NCI-H2171 (cell line): Measurements from ENCODE around the gene MIEF1.
A peak's percentile ranks its signal among the peaks of the same experiment; 100 is the strongest.

Experiments used
- DNase-seq: peaks from one replicate; lab custom pipeline; 2025; lab: John Stamatoyannopoulos, UW

Gene MIEF1

DNA sequence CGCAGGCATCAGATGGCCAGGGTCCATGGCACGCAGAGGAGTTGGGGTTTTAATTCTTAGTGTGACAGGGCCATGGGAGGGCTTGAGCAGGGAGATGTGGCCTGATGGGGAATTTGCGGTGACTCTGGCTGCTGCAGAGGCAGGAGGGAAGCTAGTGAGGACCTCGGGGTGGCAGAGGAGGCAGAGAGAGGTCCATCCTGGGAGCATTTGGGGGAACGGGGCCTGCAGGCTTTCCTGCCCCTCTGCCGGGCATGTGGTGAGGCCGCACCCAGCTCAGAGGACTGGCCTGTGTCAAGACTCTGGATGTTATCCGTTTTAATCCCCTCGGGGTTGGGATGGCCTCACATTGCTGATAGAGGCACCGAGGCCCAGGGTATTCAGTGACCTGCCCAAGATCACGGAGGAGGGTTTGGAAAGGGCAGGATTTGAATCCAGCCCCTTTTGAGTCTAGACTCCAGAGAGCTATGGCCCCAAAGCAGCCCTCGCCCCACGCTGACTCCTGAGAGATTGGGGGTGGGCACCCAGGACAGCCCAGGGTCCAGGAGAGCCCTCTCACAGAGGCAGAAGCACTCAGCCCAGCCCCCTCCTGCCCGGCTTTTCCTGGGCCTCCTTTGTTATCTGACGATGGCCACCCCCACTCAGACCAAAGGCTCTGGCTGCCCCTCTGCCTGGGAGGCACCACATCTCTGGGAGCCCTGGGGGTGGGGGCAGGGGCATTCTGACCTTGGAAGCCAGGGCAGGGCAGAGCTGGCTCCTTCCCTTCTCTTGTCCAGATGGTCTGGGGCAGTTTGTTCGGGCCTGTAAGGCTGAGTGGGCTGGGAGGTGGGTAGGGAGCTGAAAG, 31.4 kb upstream of the MIEF1 start:
- no peak for DNase-seq

- DNase-seq: no peak
Observed at GRCh38 chr22:39471381-39472141, 30.5 kb upstream of the MIEF1 start.

DNA sequence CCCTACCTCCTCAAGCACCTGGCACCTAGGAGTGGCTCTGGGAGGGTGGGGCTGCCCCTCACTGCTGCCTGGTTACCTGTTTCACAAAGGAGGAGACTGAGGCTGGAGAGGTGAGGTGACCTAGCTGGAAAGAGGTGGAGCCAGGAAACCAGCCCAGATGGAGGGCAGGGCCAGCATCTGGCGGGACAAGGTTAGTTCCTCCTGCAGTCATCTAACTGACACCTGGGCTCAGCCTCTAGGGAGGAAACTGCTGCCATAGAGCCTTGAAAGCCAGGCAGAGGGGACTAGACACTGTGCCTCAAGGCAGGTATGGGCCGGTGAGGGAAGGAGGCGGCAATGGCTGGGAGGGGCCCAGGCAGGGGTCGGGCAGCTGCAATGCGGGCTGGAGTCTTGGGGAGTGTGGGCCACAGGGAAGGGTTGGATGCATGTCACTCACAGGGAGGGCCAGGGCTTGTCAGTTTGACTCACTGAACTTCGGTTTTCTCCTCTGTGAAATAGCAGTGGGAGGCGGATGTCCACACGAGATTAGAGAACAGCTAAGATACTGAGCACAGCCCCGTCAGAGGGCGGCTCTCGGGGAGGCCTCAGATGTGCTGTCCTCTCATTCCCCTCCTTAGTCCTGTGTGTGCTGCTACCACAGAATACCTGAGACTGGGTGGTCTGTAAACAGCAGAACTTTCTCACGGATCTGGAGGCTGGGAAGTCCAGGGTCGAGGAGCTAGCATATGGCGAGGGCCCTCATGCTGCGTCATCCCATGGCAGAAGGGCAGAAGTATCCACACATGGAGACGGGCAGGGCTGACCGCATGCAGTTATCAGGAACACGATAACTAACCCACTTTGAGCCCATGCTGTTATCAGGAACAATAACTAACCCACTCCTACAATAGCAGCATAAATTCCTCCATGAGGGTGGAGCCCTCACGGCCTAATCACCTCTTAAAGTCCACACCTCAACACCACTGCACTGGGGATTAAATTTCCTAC, 29.2 kb upstream of the MIEF1 start:
- DNase-seq: peak; percentile 74

GRCh38 chr22:39473851-39474250, 28.2 kb upstream of the MIEF1 start:
- no peak for DNase-seq

DNA sequence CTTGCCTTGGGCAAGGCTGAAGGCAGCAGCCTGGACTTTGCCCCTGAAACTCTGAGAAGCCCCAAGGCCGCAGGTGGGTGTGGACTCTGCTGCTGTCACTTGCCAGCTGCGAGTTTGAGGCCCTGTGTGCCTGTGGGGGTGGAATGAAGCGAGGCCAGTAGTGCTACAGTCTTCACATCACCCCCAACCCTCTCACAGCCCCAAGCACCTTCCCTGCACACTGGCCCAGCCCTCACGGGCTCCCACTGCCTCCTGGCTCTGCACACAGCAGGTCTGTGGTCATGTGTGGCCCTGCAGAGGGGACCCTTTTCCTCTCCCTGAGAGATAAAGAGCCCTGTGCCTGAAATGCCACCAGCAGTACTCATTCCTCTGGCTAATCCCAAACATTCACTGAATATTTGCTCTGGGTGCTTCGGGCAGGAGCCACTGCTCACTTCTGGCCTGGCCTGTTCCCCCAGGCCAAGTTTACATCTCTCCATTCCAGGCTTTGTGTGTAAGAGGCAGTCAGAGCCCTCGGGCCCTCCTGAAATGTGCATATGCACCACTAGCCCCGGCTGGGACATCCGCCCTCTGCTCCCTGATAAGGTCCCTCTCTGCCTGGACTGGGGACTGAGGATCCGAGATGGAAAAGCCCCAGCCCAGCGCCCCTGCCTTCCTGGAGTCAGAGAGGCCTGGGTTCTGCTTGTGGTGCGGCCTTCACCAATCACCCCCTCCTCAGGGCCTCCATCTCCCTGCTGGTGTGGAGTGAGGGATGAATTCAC, 27.6 kb upstream of the MIEF1 start:
- DNase-seq: no peak

DNA sequence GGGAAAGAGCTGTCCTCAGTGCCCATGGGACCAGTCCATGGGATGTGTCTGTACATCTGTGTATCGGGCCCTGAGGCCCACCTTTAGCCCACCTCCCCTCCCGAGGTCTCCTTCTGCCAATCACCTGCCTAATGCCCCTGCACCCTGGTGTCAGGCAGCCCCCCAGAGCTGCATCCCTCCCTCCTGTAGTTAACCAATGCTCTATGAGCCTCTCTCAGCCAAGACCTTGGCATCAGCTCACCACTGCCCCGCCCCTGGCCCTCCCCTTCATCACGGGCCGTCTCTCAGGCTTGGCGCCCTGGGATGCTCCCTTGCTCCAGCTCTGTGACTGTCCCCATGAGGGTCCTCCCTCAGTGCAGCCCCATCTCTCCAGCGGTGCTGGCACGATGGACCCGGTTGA, 26.8 kb upstream of the MIEF1 start:
- no peak for DNase-seq

DNA sequence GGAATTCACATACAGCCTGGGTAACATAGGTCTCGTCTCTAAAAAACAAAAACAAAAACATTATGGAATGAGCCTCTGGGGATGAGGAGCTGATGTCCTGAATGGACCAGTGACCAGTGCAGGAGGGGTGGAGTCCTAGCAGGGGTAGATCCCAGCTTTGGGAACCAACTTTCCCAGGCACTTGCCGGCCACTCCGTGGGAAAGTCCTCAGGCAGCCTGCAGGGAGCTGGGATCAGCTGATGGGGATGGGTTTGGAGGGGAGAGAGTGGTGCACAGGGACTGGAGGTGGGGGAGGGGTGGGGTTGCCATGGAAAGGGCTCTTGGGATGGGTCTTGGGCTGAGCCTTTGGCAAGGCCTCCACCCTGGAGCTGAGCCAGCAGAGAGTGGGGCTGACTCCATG, 26.2 kb upstream of the MIEF1 start:
- DNase-seq: no peak

DNA sequence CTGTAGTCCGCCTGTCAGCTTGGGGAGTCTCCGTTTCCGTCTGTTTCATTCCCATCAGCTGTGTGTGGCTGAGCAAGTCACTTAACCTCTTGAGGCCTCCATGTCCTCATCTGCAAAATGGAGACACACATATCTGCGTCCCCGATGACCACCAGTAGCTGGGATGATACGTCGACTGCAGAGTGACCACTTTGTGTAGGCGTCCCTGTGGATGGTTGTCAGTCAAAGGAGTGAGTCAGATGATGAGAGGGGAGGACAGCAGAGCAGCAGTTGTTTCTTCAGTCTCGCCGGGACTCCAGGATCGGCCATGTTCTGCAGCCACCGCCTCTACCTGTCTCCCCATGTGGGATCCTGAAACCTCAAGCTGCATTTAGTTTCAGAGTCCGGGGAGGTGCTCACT, 25.4 kb upstream of the MIEF1 start:
- DNase-seq: no peak

GRCh38 chr22:39477542-39477941, 24.5 kb upstream of the MIEF1 start:
- no peak for DNase-seq

DNA sequence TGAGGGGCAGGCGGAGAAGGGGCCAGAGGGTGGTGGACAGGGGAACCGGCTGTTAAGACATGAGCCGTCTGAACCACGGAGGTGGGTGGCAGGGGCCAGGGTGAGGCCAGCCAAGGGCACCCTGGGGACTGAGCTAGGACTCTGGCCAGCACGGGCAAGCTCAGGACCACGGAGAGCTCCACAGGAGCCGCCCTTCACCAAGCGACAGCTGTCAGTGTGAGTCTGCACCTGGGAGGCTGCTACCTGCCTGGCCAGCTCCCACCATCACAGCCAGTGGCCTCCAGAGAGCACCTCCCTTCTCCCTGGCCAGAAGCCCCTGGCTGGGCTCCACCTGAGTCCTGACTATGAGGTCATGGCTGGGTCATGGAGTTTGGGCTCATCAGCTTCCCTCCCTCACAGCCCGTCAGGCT, 23.6 kb upstream of the MIEF1 start:
- no peak for DNase-seq

GRCh38 chr22:39479254-39479653, 22.8 kb upstream of the MIEF1 start:
- DNase-seq: no peak

DNA sequence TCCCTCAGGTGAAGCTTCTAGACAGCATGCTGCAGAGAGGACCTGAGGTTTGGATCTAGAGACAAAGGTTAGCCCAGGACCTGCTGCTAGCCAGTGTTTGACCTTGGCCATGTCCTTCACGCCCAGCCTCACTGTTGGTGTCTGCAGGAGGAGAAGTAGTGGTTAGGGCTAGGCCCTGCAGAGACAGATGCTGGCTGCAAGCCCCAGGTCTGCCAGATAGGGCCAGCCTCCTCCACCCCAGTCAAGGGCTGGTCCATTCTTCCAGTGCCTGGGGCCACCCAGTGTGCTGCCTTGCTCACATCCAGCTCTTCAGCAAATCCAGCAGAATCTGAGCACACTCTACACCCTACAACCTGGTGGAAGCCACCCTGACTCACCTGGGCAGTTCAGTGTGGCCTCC, 21.5 kb upstream of the MIEF1 start:
- no peak for DNase-seq

DNA sequence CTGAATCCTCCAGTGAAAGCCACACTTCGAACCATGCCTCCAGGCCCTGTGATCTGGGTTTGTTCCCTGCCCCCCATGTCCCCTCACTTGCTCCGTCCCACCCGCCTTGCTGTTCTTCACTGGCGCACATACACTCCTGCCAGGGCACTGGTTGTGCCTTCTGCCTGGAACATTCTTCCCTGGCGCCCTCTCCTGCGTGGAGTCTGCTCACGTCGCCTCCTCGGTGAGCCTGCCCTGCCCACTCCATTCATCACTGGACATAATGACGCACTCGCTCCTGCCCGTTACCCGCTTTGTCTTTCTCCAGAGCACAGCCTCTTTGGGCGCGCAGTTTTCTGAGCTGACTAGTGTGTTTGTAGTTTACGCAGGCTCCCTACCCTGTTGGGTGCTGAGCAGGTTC, 21.0 kb upstream of the MIEF1 start:
- no peak for DNase-seq

DNA sequence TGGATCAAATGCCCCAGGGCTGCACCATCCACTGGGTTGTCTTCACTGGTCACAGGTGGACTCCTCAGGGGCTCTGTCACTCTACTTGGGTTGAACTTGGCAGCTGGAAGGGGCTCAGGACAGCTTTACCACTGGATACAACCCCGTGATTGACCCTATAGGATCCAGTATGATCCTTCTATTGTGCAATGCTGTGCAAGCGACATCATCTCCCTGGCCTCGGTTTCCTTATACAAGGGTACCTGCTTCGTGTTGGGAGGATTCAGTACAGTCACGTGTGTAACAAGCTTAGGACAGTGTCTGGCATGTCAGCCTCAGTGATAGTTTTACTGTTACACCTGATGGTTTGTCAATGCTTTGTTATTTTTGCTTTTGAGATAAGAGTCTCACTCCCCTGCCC, 20.5 kb upstream of the MIEF1 start:
- DNase-seq: no peak

- no peak for DNase-seq
Observed at GRCh38 chr22:39482768-39483167, 19.3 kb upstream of the MIEF1 start.

GRCh38 chr22:39486951-39487825, 14.9 kb upstream of the MIEF1 start:
- DNase-seq: no peak

DNA sequence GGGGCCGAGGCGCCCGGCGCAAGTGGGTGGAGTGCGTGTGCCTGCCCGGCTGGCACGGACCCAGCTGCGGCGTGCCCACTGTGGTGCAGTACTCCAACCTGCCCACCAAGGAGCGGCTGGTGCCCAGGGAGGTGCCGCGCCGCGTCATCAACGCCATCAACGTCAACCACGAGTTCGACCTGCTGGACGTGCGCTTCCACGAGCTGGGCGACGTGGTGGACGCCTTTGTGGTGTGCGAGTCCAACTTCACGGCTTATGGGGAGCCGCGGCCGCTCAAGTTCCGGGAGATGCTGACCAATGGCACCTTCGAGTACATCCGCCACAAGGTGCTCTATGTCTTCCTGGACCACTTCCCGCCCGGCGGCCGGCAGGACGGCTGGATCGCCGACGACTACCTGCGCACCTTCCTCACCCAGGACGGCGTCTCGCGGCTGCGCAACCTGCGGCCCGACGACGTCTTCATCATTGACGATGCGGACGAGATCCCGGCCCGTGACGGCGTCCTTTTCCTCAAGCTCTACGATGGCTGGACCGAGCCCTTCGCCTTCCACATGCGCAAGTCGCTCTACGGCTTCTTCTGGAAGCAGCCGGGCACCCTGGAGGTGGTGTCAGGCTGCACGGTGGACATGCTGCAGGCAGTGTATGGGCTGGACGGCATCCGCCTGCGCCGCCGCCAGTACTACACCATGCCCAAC, 14.1 kb upstream of the MIEF1 start:
- no peak for DNase-seq

GRCh38 chr22:39488563-39489083, 13.5 kb upstream of the MIEF1 start:
- DNase-seq: no peak
